SKM-1 treated with dmso at 0.1 percent for 144 hours (cell line): ENCODE results near the gene TBX3.

Experiments used
- DNase-seq: peaks from one replicate; lab custom pipeline; 2025; ENCODE audit not compliant: unreplicated experiment; lab: John Stamatoyannopoulos, UW

TBX3 gene

DNA sequence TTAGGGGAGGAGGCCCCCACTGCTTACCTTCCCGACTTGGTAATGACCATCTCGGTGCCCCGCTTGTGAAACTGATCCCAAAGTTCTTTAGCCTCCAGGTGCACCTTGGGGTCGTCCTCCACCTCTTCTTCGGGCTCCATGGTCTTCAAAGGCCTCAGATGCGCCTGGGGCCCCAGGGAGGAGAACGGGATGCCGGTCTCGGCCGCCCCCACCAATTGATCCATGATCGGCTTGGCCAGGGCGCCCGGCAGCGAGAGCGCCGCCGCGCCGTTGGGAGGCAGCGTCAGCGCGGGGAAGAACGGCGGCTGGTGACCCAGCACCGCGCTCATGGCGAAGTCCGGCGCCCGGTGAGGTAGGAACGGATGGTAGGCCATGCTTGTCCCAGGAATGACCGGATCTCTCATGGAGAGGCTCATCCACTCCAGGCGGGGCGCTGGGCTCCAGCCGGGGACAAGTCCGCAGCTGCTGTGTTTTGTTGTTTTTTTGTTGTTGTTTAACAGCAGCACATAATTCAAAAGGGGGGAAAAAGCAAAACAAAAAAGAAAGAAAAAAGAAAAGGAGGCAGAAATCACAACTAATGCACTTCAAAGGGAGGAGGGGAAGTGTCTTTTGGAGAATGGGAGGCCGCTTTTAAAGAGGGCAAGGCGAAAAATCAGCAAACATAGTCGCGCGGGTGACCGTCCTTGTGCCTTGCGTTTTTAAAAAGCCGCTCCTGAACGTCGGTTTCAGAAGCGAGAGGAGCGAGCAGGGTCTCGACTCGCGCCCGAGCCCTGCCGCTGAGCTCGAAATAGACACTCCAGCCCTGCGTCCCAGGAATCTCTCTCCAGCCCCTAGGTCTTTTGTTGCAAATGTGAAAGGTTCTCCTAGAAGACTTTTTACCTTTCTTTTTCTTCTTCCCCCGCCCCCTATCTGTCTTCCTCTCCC is 928 bp downstream of the TBX3 start:
- no peak for DNase-seq

DNA sequence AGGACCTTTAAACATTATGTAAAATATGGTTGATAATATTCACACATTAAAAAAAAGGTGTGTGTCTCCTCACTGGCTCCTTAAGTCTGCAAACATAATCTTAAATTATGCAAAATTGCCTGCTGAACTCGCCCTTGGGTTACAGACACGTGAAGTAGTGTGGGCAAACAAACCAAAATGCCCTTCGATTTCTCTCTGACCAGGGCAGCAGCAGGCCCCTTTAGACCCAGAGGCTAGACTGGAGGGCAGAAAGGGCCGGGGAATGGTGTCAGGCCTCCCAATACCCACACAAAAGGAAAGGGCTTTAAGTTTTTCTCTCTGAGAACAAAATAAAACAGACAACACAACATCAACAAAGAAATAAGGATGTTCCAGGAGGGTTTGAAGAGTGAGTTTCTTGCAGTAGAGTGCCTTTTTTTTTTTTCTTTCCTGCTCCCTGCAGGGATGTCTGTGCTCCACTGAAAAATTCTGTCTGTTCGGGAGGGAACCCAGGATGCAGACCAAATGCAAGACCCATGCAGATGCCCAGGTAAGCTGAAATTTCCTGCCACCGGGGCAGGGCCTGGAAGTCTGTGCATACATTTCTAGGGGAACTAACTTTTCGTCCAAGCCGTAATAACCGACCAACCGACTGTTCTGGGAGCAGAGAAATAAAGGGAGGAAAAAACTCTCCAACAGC is 1.7 kb downstream of the TBX3 start:
- DNase-seq = no peak

DNA sequence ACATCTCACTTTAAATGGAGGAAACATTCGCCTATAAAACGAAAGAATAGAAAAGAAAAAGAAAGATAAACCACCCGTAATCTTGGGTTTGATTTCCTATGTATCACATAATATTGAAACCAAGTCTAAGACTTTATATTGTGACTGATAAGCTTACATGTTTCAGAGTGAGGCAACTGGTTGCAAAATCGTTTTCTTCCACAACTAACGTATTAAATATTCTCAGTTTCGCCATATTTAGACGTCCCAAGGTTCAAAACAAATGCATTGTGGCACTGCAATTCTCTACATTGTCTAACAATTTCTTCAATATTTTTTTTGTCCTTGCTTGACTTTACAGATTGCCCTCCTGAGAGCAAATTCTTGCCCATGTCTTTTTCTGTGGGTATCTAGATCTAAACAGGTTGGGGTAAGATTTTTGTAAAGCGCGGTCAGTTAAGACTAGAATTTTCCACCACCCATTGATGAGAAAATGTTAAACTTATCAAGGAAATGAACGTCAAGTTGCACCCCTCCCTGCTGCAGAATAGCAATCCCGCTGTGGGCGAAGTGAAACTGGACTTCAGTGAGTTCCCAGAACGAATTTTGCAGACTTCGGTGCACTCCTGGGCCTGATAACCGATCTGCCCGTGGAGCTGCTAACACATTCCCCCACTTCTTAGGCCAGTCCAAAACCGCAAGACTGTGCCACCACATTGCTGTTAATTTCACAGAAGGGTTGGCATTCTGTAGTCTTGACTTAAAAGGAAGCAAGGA is 2.7 kb downstream of the TBX3 start:
- no peak for DNase-seq

DNA sequence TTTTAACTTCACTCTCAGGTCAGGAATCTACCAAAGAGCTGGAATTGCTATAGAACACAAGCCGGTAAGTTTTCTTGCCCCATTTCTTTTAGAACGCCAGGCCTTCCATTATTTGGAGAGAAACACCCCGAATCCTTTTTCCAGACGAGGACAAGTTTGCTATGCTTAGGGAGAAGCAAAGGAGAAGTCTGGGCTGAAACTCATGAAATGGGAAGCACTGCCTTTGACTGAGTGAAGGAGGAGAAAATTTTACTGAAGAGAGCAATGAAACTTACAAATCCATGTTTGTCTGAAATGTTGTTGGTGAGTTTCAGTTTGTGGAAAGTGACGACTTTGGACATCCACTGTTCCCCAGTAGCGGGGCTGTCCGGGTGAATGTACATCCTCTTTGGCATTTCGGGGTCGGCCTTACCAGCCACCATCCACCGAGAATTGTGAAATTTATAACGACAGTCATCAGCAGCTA is 3.3 kb downstream of the TBX3 start:
- no peak for DNase-seq

DNA sequence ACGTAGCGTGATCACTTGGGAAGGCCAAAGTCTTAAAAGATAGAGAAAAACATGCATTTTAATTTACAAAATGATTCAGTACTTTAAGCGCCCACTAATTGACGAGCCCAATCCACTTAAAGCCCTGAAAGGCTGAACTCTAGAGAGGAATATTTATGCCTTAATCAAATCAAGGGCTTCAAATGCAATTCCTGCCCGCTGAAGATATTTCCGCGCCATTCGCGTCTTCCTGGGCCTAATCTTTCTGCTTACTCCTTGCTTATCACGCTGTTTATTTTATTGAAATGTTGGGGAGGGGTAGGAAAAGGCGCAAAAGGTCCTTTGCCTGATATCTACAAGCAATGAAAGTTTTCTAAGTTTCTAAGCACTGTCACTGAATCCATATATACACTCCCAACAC is 4.0 kb downstream of the TBX3 start:
- no peak for DNase-seq

DNA sequence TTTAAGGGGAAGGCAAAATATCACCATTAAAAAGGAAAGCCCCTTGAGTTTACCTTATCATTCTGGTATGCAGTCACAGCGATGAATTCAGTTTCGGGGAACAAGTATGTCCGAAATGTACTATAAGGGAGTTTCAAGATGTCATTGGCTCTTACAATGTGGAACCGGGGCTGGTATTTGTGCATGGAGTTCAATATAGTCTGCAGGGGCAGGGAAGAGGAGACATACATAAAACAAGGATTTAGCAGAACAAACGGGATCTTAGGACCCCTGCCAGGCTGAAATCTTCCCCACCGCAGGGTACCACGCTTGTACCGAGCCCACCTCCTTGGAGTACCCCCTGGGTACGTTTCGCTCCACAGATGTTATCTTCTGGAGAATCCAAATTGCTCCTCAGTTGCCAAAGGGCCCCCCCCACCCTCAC is 4.5 kb downstream of the TBX3 start:
- DNase-seq = no peak

DNA sequence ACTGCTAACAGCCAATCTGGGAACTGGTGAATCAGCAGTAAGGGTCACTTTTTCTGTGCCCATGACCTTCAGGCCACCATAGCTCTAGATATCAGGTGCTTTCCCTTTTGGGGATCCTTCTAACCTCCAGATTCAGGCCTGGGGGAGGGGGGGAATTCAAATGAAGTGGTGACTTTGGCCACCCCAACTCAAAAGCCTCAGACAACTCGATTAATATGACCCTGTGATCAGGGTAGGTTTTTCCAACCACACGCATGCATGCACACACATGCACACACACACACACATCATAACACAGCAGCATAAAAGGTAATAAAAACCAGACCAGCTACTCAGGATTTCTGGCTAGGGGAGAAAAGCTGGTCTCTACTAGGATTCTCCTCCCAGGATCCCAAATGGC is 5.3 kb downstream of the TBX3 start:
- no peak for DNase-seq

DNA sequence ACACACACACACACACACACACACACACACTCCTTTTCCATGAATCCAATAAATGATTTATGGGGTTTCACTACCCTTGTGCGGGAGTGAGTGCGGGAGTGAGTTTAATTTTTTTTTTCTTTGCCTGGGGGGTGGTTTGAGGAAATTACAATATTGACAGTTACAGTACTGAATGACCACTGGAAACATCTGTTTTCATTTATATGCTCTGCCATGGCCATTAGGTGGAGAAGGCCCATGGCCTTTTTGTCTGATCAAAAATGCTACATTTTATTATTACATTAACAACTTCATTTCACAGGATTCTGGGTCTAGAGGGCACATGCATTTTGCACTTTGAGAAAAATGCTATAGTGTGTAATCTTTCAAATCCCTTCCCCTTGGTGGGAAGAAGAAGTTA is 5.9 kb downstream of the TBX3 start:
- DNase-seq = no peak

DNA sequence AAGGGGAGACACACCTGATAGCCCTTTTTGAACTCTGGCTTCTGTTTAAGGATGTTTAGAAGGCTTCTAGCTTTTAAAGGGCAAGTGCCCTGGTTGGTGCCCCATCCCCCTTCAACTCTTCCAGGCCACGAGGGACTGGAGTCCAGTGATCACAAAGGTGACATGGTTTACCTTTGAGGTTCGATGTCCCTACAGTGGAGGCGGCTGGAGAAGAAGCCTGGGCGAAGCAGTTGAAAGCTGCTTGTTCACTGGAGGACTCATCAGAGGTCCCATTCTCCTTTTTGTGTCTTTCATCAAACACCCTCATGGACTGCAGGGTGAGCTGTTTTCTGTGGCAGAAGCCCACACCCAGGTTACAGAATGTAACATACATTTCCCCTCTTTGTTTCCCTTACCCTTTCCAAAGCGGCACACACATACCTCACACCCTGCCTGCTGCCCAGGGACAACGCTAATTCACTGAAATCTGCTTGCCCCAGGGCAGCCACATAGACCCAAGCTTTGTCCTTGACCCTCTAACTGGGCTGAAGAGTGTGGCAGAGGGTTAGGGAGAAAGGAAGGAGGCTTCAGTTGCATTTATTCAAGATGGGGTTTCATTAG is 7.7 kb downstream of the TBX3 start:
- no peak for DNase-seq

DNA sequence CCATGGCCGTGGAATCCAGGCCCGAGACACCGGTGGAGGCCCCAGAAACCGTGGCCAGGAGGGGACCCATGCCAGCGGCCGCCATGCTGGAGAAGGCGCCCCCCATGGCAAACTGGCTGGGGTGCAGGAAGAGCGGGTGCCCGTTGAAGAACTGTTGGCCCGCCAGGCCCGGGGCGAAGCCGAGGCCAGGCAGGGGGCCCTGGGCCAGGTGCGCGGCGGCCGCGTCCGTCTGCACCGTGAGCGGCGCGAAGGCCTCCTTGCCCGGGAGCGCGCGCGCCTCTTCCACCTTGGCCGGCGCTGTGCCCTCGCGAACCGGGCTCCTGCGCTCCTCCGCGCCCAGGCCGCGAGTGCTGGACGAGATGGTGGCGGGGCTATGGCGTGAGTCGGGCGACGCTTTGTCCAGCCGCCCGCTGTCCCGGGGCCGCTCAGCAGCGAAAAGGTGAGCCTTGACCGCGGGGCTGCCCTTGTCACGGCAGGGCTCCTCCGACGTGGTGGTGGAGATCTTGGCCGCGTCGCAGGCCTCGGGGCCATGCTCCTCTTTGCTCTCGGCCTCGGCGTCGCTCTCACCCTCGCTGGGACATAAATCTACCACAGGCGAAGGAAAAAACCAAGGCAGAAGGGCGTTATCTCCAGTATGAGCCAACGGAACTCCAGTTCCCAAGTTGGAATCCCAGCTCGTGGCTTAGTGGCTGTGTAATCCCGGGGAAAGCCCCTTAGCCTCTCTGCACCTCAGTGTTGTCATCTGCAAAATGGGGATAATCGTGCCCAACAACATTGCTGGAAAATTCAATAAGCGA is 9.5 kb downstream of the TBX3 start:
- DNase-seq = no peak

DNA sequence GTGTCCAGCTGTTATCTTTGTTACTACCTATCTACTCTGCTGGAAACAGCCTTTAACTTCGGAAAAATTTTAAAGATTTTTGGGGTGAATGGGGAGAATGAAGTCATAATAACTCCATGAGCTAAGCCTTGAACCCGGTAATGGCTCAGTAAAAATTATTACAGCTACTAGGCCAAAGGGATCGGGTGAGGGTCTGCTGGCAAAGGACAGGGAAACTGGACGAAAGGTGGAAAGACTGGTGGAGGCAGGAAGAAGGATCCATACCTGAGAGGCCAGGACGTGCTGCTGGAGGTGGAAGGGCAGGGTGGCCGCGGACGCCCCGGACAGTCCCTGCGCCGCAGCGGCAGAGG is 10.1 kb downstream of the TBX3 start:
- no peak for DNase-seq

DNA sequence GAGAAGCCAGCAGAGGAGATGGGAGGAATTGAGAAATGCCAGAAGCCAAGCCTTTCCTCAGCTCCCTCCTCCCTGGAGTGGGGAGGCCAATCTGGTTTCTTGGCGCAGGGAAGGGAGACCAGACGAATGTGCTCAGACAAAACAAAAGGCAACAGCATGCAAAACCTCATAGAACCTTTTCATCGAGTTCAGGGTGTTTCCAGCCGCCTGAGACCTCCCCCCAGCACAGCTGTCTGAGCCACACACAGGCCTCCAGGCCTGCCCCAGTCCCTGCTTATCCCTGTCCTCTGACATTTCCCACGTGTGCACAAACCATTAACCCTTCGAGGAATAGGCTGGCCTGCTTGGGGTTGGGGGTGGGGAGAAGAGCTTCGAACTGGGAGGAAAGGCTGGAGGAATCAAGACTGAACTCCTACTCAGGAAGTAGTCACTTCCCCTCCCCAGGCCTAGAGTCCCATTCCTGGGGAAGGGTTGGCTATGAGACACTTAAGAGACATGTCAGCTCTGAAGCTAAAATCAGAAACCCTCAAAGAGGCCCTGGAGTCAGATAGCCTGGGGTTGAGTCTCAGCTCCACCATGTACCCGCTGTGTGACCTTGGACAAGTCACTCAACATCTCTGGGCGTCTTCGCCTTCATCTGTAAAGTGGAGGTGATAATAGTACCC is 10.7 kb downstream of the TBX3 start:
- DNase-seq = no peak

DNA sequence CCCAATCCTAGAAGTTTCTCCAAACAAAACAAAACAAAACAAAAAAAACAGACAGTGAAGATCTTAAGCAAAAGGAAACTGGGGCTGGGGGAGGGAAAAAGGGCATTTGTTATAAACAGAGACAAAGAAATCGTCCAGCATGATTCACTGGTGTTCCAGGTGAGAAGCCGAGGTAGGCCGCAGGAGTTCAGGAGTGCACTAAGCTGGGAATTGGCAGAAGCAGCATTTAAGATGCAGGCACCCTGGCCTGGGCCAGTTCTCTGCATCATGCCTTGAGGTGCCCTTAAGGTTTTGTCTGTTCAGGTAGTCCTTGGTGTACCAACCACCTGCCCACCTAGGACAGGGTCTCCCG is 11.2 kb downstream of the TBX3 start:
- no peak for DNase-seq

DNA sequence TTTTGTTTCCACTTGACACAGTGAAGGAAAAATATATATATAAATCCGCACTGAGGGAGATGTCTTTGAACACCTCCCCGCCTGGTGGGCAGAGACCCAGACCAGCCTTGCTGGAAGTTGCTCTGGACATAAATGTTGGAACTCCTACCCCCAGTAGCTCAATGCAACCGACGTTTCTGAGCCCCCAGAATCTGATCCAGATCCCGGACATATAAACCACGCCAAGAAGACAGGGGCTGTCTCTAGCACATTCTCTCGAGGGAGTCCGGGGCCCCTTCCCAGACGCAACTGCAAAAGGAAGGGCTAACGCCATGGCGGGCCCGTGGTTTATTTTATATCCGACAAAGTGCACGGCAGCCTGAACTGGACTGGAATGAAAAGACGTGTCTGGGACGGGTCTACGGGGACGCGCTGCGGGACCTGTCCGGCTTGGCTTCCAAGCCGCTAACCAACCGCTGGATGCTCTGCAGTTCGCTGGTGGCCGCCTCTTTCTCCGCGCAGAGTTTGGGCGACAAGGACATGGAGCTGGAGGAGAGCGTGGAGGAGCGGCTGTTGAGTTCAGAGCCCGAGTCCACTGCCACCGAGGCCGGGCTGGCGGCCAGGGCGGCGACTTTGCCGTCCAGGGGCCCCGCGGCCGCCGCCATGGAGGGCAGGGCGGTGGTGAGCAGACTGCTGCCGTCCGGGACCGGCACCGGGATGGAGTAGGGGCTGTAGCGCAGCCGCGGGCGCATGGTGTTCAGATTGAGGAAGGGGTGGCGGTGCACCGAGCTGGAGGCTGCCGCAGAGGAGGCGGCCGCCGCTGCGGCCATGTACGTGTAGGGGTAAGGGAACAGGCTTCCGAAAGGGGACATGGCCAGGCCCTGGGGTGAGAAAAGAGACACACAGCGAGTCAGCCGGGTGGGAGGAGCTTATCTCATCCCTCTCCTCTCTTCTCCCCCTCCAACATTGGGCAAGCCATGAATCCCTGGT is 12.2 kb downstream of the TBX3 start:
- DNase-seq = no peak

DNA sequence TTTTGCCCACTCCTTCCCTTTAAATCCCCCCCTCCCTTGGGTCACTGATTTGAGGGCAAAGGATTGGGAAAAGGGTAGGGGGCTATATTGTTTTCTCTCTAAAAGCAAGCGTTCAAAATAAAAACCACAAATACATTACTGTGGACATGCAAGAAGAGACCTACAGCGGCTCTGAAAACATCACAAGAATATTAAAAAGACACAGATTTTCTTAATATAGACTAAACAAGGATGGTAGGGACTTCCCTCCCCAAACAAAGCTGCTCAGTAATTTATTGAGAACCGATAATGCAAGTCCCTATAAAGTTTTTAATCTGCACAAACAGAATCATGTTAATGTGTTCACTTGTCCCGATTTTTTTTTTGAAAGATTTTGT is 12.9 kb downstream of the TBX3 start:
- DNase-seq = no peak

DNA sequence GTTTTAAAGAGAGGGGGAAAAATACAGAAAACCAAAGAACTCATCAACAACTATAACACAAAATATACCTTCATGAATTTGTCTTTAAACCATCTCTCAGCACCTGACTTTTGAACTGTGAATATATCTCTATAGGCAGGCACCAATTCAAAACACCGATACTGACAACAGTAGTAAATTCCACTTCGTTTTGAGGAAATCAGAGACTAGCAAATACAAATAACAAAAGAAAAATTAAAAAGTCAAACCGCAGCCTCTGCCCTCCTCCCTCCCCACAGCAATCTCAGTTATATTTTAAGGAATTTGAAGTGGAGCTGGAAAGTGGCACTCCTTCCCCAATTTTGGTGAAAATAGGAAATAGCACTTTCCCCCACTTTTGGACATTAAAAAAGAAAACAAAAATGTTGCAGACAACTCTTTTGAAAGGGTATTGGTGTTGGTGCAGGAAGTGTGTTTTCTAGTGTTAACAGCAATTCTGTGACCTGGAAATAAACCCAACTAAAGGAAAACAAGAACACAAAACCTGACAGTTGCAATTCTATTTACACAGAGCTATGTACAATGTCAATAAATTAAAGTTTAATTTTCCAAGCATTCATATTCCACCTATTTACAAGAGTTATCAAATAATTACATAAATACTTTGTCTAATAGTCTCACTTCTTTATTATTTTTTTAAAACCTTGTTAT is 13.5 kb downstream of the TBX3 start:
- no peak for DNase-seq

DNA sequence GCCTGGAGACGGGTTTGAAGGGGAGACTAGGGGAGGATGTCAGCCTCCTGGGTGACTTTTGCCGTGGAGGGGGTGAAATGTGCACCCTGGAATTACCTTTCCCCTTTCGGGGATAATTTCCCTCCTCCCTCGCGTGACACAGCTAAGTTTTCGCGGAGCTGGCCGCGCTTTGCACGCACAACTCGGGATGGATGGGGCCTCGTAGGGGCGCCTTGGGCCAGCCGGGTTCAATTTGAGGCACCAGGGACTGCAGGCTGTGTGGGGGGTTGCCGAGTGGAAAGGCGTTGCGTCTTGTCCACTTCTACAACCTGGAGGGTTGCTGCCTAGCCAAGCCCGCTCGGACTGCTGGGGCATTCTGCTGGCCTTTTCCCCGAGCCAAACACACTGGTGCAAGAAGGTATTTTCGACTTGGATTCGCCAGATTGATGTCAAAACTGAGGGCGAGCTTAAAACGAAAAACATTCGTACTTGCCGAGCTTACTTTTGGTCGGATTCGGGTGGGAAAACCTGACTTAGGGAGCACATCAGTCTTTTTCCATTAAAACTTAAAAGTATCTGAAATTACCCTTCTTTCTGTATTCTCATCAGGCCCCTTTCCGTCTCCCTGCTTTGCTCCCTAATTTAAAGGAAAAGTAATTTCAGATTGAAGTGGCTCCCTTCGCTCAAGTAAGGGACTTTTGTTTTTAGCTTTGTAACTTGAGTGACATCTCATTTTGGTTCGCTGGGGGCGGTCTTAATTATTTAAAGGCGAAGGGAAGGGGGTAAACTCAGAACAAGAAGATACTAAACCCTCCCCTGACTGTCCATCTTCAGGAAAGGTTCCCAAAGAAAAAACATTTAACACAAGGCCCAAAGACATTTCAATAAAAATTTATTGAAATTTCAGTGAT is 14.3 kb downstream of the TBX3 start:
- no peak for DNase-seq
